Ishikawa (cell line): ENCODE data around the gene RACGAP1.

Source experiments
- EGR1 ChIP-seq: IDR thresholded peaks from 2 replicates; pipeline ENCODE4 v1.6.1; 2012
- FOXM1 ChIP-seq: IDR thresholded peaks from 2 replicates; pipeline ENCODE4 v1.6.1; 2012; ENCODE audit warnings: low read depth, borderline replicate concordance
- NFIC ChIP-seq: IDR thresholded peaks from 2 replicates; pipeline ENCODE4 v1.6.1; 2012
- RAD21 ChIP-seq: IDR thresholded peaks from 2 replicates; pipeline ENCODE4 v1.6.1; 2012; ENCODE audit warnings: low read depth
- TAF1 ChIP-seq: IDR thresholded peaks from 2 replicates; pipeline ENCODE4 v1.6.1; 2012; ENCODE audit warnings: low read depth, mild to moderate bottlenecking
- TCF12 ChIP-seq: IDR thresholded peaks from 2 replicates; pipeline ENCODE4 v1.6.1; 2012; ENCODE audit warnings: low read depth

DNA sequence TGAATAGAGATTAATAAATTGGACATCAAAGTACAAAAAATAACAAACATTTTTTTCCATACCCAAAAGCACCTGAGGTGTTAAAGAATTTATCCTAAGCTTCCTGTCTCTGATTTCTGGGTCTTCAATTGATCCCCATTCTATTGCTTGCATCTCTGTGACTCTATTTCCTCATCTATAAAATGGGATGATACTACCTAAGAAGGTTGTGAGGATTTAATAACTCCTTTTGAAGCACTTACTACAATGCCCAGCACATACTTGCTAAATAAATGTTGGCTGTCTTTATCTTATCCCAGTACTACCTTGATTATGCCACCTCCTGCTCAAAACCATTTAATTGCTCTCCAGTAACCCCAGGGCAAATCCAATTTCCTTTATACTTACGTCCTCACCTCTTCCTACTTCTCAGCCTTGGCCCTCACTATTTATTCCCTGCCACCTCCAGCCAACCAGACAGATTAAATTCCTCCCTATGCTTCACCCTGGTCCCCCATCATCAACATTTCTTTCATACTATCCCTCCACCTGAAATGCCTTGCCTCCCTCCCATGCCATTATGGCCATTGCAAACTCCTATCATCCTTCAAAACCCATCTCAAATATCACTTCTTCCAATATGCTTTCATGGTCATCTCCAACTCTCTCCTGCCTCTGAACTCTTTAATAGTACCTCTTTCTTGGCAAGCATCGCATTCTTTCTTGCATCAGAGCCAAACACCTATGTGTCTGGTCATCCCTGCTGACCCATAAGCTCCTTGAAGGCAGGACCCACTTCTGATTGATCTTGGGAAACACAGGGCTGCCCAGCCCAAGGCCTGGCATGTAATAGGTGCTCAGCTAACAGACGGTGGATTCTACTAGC lies 24.2 kb upstream of the RACGAP1 start:
- TF ChIP-seq TAF1 (no peak), EGR1 (no peak), RAD21 (no peak), TCF12 (no peak), NFIC (no peak), FOXM1 (no peak)
